Limb (tissue), 2 donors: ENCODE measurements around the gene ZNF740.
"Not testable (repeated sequence)": the region's sequence is repeated elsewhere in the genome, so short reads cannot be mapped to it uniquely, and the experiment has no call there.

ENCODE experiments used
- DNase-seq, 2 donors: peaks; one replicate each; pipeline ENCODE4 v3.0.0-alpha.2; 2016; ENCODE audit errors: extremely low spot score in 2 of 2

Gene ZNF740

GRCh38 chr12:53173085-53173715 is 7.3 kb upstream of the ZNF740 start:
- no peak for DNase-seq

- no peak for DNase-seq
Measured at GRCh38 chr12:53174881-53175491, 5.5 kb upstream of the ZNF740 start.

GRCh38 chr12:53176750-53177149 is 3.8 kb upstream of the ZNF740 start:
- no peak for DNase-seq

GRCh38 chr12:53177447-53177846 is 3.1 kb upstream of the ZNF740 start:
- DNase-seq, result not testable (repeated sequence)

- DNase-seq, result not testable (repeated sequence)
Measured at GRCh38 chr12:53178803-53179202, 1.7 kb upstream of the ZNF740 start.

- peak in 1 of 2 donors; percentile 5 for DNase-seq
Measured at GRCh38 chr12:53179687-53180219, 769 bp upstream of the ZNF740 start.

GRCh38 chr12:53180931-53181645 is 566 bp downstream of the ZNF740 start:
- peak; percentile 75 to 92 for DNase-seq

- no peak for DNase-seq
Measured at GRCh38 chr12:53181935-53182334, 1.4 kb downstream of the ZNF740 start.

GRCh38 chr12:53182903-53183302 is 2.4 kb downstream of the ZNF740 start:
- no peak for DNase-seq

- DNase-seq, result no peak
Measured at GRCh38 chr12:53184828-53185227, 4.3 kb downstream of the ZNF740 start.

- DNase-seq, result no peak
Measured at GRCh38 chr12:53185582-53186153, 5.1 kb downstream of the ZNF740 start.

GRCh38 chr12:53186745-53187144 is 6.2 kb downstream of the ZNF740 start:
- DNase-seq, result no peak

- DNase-seq, result no peak
Measured at GRCh38 chr12:53187145-53187899, 6.8 kb downstream of the ZNF740 start.

GRCh38 chr12:53190108-53190729 is 9.7 kb downstream of the ZNF740 start:
- DNase-seq, result no peak

GRCh38 chr12:53191096-53191884 is 10.8 kb downstream of the ZNF740 start:
- DNase-seq, result no peak

GRCh38 chr12:53191885-53192530 is 11.5 kb downstream of the ZNF740 start:
- no peak for DNase-seq

GRCh38 chr12:53192531-53193021 is 12.1 kb downstream of the ZNF740 start:
- DNase-seq, result no peak

GRCh38 chr12:53193040-53193439 is 12.5 kb downstream of the ZNF740 start:
- no peak for DNase-seq

- DNase-seq, result no peak
Measured at GRCh38 chr12:53193985-53194716, 13.6 kb downstream of the ZNF740 start.
